Mesothelial cell of epicardium (in vitro differentiated cells): Measurements from ENCODE around the gene OPTC. TPM values are rescaled to one million over a fixed set of nuclear protein-coding genes. Genes with fewer than 3 reads are reported as not detected.
"Not testable (repeated sequence)": the region's sequence is repeated elsewhere in the genome, so short reads cannot be mapped to it uniquely, and the experiment has no call there.

Source experiments
- DNase-seq, 2 experiments: peaks; one replicate each; pipeline ENCODE4 v3.0.0; 2021; ENCODE audit warnings: low spot score in 2 of 2; ENCODE audit not compliant: unreplicated experiment in 2 of 2
- H3K27ac Mint-ChIP-seq: 2 replicates; pipeline ENCODE4 v1.8.0; 2021; ENCODE audit warnings: mixed read lengths
- H3K27me3 Mint-ChIP-seq: 2 replicates; pipeline ENCODE4 v1.8.0; 2021; ENCODE audit warnings: low read depth, mixed read lengths
- H3K36me3 Mint-ChIP-seq: 2 replicates; pipeline ENCODE4 v1.8.0; 2021; ENCODE audit warnings: mixed read lengths
- H3K4me1 Mint-ChIP-seq: 2 replicates; pipeline ENCODE4 v1.8.0; 2021; ENCODE audit warnings: mixed read lengths
- H3K4me3 Mint-ChIP-seq: 2 replicates; pipeline ENCODE4 v1.8.0; 2021; ENCODE audit warnings: mild to moderate bottlenecking, moderate library complexity, mixed read lengths
- H3K9me3 Mint-ChIP-seq: 2 replicates; pipeline ENCODE4 v1.8.0; 2021; ENCODE audit warnings: mixed read lengths
- CTCF ChIP-seq: fragments of 200-600 bp; sonication (generic); IDR thresholded peaks from one replicate; pipeline ENCODE4 v1.5.0; 2021; ENCODE audit warnings: antibody characterized with exemption; ENCODE audit not compliant: unreplicated experiment
- total RNA-seq: library from RNA; stranded (reverse); gene quantifications from 3 replicates; pipeline ENCODE4 v1.2.1, GENCODE V29; 2021

The OPTC gene
- total RNA-seq: not detected in 3 replicates

GRCh38 chr1:203493901-203494300, at the start of gene OPTC:
Gene OPTC (plus strand): TSS chr1:203494153. CDS start chr1:203496006, 1,853 bp downstream.
- Mint-ChIP-seq H3K27me3 (no peaks in the 10 kb centered on the region), H3K36me3 (no peaks in the 10 kb centered on the region), H3K27ac (no peak within 1 kb of the TSS), H3K4me1 (peaks cover 15% of the 10 kb centered on the region), H3K9me3 (no peaks in the 10 kb centered on the region), H3K4me3 (no peak within 1 kb of the TSS)
- TF ChIP-seq CTCF: no peak
- DNase-seq: no peak

- no peak overlapping the region for H3K4me3 Mint-ChIP-seq
- H3K27ac Mint-ChIP-seq: no peak overlapping the region
- H3K9me3 Mint-ChIP-seq: peaks cover 9% of the 10 kb centered on the region
- no peak for TF ChIP-seq CTCF
- no peak for DNase-seq
- H3K27me3 Mint-ChIP-seq: no peaks in the 10 kb centered on the region
- peaks cover 50% of the 10 kb centered on the region for H3K4me1 Mint-ChIP-seq
- H3K36me3 Mint-ChIP-seq: no peaks in the 10 kb centered on the region
Measured at GRCh38 chr1:203444171-203444576, 49.8 kb upstream of the OPTC start.

- no peaks in the 10 kb centered on the region for H3K27me3 Mint-ChIP-seq
- H3K4me3 Mint-ChIP-seq: no peak overlapping the region
- no peak for TF ChIP-seq CTCF
- no peaks in the 10 kb centered on the region for H3K36me3 Mint-ChIP-seq
- no peak overlapping the region for H3K27ac Mint-ChIP-seq
- peaks cover 42% of the 10 kb centered on the region for H3K4me1 Mint-ChIP-seq
- DNase-seq: no peak
- H3K9me3 Mint-ChIP-seq: peaks cover 9% of the 10 kb centered on the region
Measured at GRCh38 chr1:203447151-203447550, 46.8 kb upstream of the OPTC start.

- H3K27me3 Mint-ChIP-seq, H3K36me3 Mint-ChIP-seq, DNase-seq, H3K4me3 Mint-ChIP-seq, H3K9me3 Mint-ChIP-seq, H3K27ac Mint-ChIP-seq: not testable (repeated sequence)
- H3K4me1 Mint-ChIP-seq: peaks cover 38% of the 10 kb centered on the region
Measured at GRCh38 chr1:203447598-203447997, 46.4 kb upstream of the OPTC start.

GRCh38 chr1:203448521-203449061, 45.4 kb upstream of the OPTC start:
- peak overlapping the region; percentile 52 for H3K27ac Mint-ChIP-seq
- H3K9me3 Mint-ChIP-seq: peaks cover 9% of the 10 kb centered on the region
- H3K4me3 Mint-ChIP-seq: no peak overlapping the region
- no peak for TF ChIP-seq CTCF
- no peak for DNase-seq
- H3K4me1 Mint-ChIP-seq: peaks cover 40% of the 10 kb centered on the region
- no peaks in the 10 kb centered on the region for H3K36me3 Mint-ChIP-seq
- no peaks in the 10 kb centered on the region for H3K27me3 Mint-ChIP-seq

- H3K27ac Mint-ChIP-seq: no peak overlapping the region
- H3K4me3 Mint-ChIP-seq: no peak overlapping the region
- H3K4me1 Mint-ChIP-seq: peaks cover 40% of the 10 kb centered on the region
- no peak for DNase-seq
- H3K9me3 Mint-ChIP-seq: peaks cover 7% of the 10 kb centered on the region
- no peak for TF ChIP-seq CTCF
- H3K27me3 Mint-ChIP-seq: no peaks in the 10 kb centered on the region
- no peaks in the 10 kb centered on the region for H3K36me3 Mint-ChIP-seq
Measured at GRCh38 chr1:203450001-203450400, 44.0 kb upstream of the OPTC start.
